ENCODE results near the gene CDH15.

CDH15 gene

DNA sequence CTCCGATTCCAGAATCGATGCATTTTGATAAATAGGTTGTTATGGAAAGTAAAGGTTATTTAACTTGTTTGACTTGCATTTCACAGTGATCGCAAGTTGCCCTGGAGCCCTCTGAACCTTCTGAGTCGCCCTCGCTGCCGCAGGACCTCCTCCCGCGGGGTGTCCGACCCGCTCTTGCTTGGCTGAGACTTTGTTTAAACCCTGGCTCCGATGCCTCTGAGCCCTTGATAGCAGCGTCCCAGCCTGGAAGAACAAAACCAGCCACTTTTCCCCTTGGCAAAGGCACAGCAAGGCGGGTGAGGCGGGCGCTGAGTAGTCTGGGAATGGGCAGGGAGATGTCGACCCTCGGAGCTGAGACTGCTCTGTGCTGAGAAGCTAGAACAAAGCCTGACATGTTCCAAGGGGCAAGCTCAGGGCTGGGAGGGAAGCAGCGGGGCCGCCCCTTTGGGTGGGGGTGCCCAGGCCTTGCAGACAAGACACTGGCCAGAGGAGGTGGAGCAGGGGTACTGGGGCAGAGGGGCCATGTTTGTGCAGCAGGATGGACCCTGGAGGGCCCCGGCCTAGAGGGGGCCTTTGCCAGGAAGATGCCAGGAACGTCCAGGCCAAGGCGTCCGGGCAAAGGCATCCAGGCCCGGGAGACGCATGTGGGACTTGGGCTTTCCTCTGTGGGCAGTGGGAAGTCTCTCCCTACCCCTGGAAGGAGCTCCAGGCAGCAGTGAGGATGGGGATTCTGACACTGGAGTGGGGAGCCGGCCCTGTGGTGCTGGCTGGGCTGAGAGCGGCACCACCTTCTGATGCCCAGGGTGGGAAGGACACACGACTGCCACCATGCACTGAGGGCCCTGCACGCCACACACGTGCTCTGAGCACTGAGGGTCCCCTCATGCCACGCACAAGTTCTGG is 30.3 kb upstream of the CDH15 start (continued):
- no peak for TF ChIP-seq ZNF449 (tag by site-specific recombination; IDR thresholded peaks at IDR 0.05)
- TF ChIP-seq SALL2 (tag by site-specific recombination; IDR thresholded peaks at IDR 0.05; ENCODE audit: borderline replicate concordance), result no peak
- no peak for TF ChIP-seq ZNF830 (tag by site-specific recombination; IDR thresholded peaks at IDR 0.05; ENCODE audit: low read depth)
- TF ChIP-seq, protein P1, sequence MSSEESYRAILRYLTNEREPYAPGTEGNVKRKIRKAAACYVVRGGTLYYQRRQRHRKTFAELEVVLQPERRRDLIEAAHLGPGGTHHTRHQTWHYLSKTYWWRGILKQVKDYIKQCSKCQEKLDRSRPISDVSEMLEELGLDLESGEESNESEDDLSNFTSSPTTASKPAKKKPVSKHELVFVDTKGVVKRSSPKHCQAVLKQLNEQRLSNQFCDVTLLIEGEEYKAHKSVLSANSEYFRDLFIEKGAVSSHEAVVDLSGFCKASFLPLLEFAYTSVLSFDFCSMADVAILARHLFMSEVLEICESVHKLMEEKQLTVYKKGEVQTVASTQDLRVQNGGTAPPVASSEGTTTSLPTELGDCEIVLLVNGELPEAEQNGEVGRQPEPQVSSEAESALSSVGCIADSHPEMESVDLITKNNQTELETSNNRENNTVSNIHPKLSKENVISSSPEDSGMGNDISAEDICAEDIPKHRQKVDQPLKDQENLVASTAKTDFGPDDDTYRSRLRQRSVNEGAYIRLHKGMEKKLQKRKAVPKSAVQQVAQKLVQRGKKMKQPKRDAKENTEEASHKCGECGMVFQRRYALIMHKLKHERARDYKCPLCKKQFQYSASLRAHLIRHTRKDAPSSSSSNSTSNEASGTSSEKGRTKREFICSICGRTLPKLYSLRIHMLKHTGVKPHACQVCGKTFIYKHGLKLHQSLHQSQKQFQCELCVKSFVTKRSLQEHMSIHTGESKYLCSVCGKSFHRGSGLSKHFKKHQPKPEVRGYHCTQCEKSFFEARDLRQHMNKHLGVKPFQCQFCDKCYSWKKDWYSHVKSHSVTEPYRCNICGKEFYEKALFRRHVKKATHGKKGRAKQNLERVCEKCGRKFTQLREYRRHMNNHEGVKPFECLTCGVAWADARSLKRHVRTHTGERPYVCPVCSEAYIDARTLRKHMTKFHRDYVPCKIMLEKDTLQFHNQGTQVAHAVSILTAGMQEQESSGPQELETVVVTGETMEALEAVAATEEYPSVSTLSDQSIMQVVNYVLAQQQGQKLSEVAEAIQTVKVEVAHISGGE (tag by site-specific recombination; conservative IDR thresholded peaks at IDR 0.05; ENCODE audit: low read depth), result no peak
- no peak for TF ChIP-seq ZBTB17 (tag by site-specific recombination; IDR thresholded peaks at IDR 0.05)

- Histone ChIP-seq H3K4me3 (ENCODE audit: low read depth, low read length) (no peak overlapping the region), H3K9me3 (ENCODE audit: control insufficient read depth, insufficient read depth, low read depth, low read length) (no peaks in the 10 kb centered on the region), H3K4me1 (ENCODE audit: control insufficient read depth, insufficient read depth, low read length) (no peaks in the 10 kb centered on the region), H3K27ac (ENCODE audit: extremely low read depth, low read depth, low read length) (no peak overlapping the region), H3K36me3 (ENCODE audit: control insufficient read depth in 2 of 2, insufficient read depth in 1 of 2, low read length in 2 of 2) (peaks cover 0 to 67% of the 10 kb centered on the region in 2 experiments; a peak in 2 of 3 replicates)
- ChIA-PET POLR2A (no interaction called here), CTCF (no interaction called here)
- TF ChIP-seq ZNF747 (tag by site-specific recombination; IDR thresholded peaks at IDR 0.05), result no peak
- TF ChIP-seq ZBTB8A (tag by site-specific recombination; IDR thresholded peaks at IDR 0.05), result no peak
- TF ChIP-seq ZNF654 (tag by site-specific recombination; IDR thresholded peaks at IDR 0.05; ENCODE audit: low read depth), result no peak
- TF ChIP-seq KLF17 (tag by site-specific recombination; IDR thresholded peaks at IDR 0.05), result no peak
- TF ChIP-seq ZNF664 (tag by site-specific recombination; IDR thresholded peaks at IDR 0.05), result no peak
- TF ChIP-seq ZNF350 (tag by site-specific recombination; IDR thresholded peaks at IDR 0.05), result no peak
- TF ChIP-seq ZNF558 (tag by site-specific recombination; IDR thresholded peaks at IDR 0.05), result no peak
- no peak for TF ChIP-seq ZNF571 (tag by site-specific recombination; IDR thresholded peaks at IDR 0.05)
These were observed 29.7 kb upstream of the CDH15 start for GRCh38 chr16:89141884-89142267.

- ChIA-PET POLR2A (no interaction called here), CTCF (interaction anchor here (1.0 kb wide), 1 partner anchor 9 kb away, joined by 3 read pairs; no protein-coding TSS in a partner anchor)
- Histone ChIP-seq H3K9me3 (ENCODE audit: control insufficient read depth, insufficient read depth, low read depth, low read length) (no peaks in the 10 kb centered on the region), H3K36me3 (ENCODE audit: control insufficient read depth in 2 of 2, insufficient read depth in 1 of 2, low read length in 2 of 2) (peaks cover 0 to 69% of the 10 kb centered on the region in 2 experiments; a peak in 2 of 3 replicates), H3K4me3 (ENCODE audit: low read depth, low read length) (no peak overlapping the region), H3K4me1 (ENCODE audit: control insufficient read depth, insufficient read depth, low read length) (no peaks in the 10 kb centered on the region), H3K27ac (ENCODE audit: extremely low read depth, low read depth, low read length) (no peak overlapping the region)
- TF ChIP-seq, protein P2, sequence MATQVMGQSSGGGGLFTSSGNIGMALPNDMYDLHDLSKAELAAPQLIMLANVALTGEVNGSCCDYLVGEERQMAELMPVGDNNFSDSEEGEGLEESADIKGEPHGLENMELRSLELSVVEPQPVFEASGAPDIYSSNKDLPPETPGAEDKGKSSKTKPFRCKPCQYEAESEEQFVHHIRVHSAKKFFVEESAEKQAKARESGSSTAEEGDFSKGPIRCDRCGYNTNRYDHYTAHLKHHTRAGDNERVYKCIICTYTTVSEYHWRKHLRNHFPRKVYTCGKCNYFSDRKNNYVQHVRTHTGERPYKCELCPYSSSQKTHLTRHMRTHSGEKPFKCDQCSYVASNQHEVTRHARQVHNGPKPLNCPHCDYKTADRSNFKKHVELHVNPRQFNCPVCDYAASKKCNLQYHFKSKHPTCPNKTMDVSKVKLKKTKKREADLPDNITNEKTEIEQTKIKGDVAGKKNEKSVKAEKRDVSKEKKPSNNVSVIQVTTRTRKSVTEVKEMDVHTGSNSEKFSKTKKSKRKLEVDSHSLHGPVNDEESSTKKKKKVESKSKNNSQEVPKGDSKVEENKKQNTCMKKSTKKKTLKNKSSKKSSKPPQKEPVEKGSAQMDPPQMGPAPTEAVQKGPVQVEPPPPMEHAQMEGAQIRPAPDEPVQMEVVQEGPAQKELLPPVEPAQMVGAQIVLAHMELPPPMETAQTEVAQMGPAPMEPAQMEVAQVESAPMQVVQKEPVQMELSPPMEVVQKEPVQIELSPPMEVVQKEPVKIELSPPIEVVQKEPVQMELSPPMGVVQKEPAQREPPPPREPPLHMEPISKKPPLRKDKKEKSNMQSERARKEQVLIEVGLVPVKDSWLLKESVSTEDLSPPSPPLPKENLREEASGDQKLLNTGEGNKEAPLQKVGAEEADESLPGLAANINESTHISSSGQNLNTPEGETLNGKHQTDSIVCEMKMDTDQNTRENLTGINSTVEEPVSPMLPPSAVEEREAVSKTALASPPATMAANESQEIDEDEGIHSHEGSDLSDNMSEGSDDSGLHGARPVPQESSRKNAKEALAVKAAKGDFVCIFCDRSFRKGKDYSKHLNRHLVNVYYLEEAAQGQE (tag by site-specific recombination; IDR thresholded peaks at IDR 0.05), result no peak
- TF ChIP-seq ZEB2 (tag by site-specific recombination; IDR thresholded peaks at IDR 0.05) (peak; percentile 98), KLF8 (tag by site-specific recombination; IDR thresholded peaks at IDR 0.05) (peak; percentile 100), KLF10 (tag by site-specific recombination; IDR thresholded peaks at IDR 0.05) (0 out of 2 replicates have a peak, but pooled peaks have one; percentile 34), KLF9 (tag by site-specific recombination; IDR thresholded peaks at IDR 0.05; ENCODE audit: low read depth) (peak; percentile 98), ZFHX2 (tag by site-specific recombination; conservative IDR thresholded peaks at IDR 0.05) (peak; percentile 77), ZNF350 (tag by site-specific recombination; IDR thresholded peaks at IDR 0.05) (no peak), ZNF701 (tag by site-specific recombination; IDR thresholded peaks at IDR 0.05) (no peak), EGR2 (tag by site-specific recombination; IDR thresholded peaks at IDR 0.05; ENCODE audit: low read depth) (peak; percentile 94), ZNF501 (tag by site-specific recombination; IDR thresholded peaks at IDR 0.05) (no peak)
These were observed 28.9 kb upstream of the CDH15 start for GRCh38 chr16:89142474-89143195.
